Measurements from ENCODE around the gene OCEL1. TPM values are rescaled to one million over a fixed set of nuclear protein-coding genes. Genes with fewer than 3 reads are reported as not detected.

The OCEL1 gene
- polyA plus RNA-seq, 1 donor from 2014 or later: 1.9 TPM

GRCh38 chr19:17240062-17240752 lies 14.2 kb downstream of the OCEL1 start:
- no peaks in the 10 kb centered on the region for H4K20me1 ChIP-seq (ENCODE audit: insufficient read depth)
- no peak overlapping the region for H2AFZ ChIP-seq (ENCODE audit: low read depth, low read length)
- no peaks in the 10 kb centered on the region for H3K27me3 ChIP-seq (ENCODE audit: insufficient read depth, low read depth, low read length)
- H3K27ac ChIP-seq (ENCODE audit: low read length): no peak overlapping the region
- H3K4me3 ChIP-seq (ENCODE audit: low read length): no peak overlapping the region
- no peak overlapping the region for H3K4me2 ChIP-seq (ENCODE audit: low read length)
- no peak for TF ChIP-seq CTCF (IDR thresholded peaks at IDR 0.05; ENCODE audit: poor library complexity, severe bottlenecking)
- TF ChIP-seq MXI1 (conservative IDR thresholded peaks at IDR 0.05; ENCODE audit: poor library complexity, severe bottlenecking): no peak
- no peak for TF ChIP-seq EZH2 (IDR thresholded peaks at IDR 0.05; ENCODE audit: borderline replicate concordance, insufficient read depth, low read length, poor library complexity, severe bottlenecking)
- no peak for TF ChIP-seq TAF1 (IDR thresholded peaks at IDR 0.05; ENCODE audit: low read depth)
- TF ChIP-seq POLR2AphosphoS5 (IDR thresholded peaks at IDR 0.05): no peak
- TF ChIP-seq EP300 (conservative IDR thresholded peaks at IDR 0.05; ENCODE audit: poor library complexity, severe bottlenecking): no peak
- no peak for TF ChIP-seq SMC3 (conservative IDR thresholded peaks at IDR 0.05; ENCODE audit: poor library complexity)
- no peak for TF ChIP-seq RAD21 (conservative IDR thresholded peaks at IDR 0.05)
- H3K36me3 ChIP-seq (ENCODE audit: insufficient read depth, low read length): no peaks in the 10 kb centered on the region
- no peaks in the 10 kb centered on the region for H3K9me3 ChIP-seq (ENCODE audit: low read length)
- H3K9me2 ChIP-seq (ENCODE audit: insufficient read depth, low read length): no peaks in the 10 kb centered on the region
- no peaks in the 10 kb centered on the region for H3F3A ChIP-seq (ENCODE audit: insufficient read depth, low read length, poor library complexity, severe bottlenecking)
- no peak overlapping the region for H3K9ac ChIP-seq (ENCODE audit: low read length)
- H3K79me2 ChIP-seq (replicated peaks; ENCODE audit: insufficient read depth, low read length): no peaks in the 10 kb centered on the region

DNA sequence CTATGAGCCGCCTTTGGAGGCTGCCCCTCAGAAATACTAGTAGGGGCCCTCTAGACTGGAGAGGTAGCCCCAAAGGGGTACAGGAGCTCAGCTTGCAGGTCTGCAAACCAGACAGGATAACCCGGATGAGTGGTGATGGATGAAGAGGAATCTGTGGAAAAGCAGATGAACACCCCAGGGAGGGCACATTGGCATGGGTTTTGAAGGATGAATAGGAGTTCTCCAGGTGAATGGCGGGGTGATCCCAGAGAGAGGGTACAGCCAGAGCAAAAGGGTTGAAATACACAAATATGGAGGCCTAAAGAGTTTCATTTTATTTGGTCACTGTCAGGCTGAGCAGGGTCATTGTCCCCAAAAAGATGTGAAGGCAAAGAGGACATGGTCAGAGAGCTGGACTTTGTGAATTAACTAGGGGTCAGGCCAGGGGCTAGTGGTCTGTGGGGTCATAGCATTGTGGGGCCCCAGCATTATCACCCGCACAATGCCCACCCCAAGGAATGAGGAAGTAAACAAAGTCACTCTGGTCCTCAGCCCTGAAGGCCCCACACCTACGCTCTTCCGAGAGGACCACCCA lies 14.9 kb downstream of the OCEL1 start:
- H3K79me2 ChIP-seq (replicated peaks; ENCODE audit: insufficient read depth, low read length): no peaks in the 10 kb centered on the region
- H4K20me1 ChIP-seq (ENCODE audit: insufficient read depth): no peaks in the 10 kb centered on the region
- no peak overlapping the region for H3K9ac ChIP-seq (ENCODE audit: low read length)
- H3K9me2 ChIP-seq (ENCODE audit: insufficient read depth, low read length): no peaks in the 10 kb centered on the region
- TF ChIP-seq SMC3 (conservative IDR thresholded peaks at IDR 0.05; ENCODE audit: poor library complexity) (no peak), TAF1 (IDR thresholded peaks at IDR 0.05; ENCODE audit: low read depth) (no peak), REST (IDR thresholded peaks at IDR 0.05; ENCODE audit: borderline replicate concordance) (no peak), EZH2 (IDR thresholded peaks at IDR 0.05; ENCODE audit: borderline replicate concordance, insufficient read depth, low read length, poor library complexity, severe bottlenecking) (no peak), MXI1 (conservative IDR thresholded peaks at IDR 0.05; ENCODE audit: poor library complexity, severe bottlenecking) (no peak), RAD21 (conservative IDR thresholded peaks at IDR 0.05) (no peak), CTCF (IDR thresholded peaks at IDR 0.05; ENCODE audit: poor library complexity, severe bottlenecking) (no peak)
- no peaks in the 10 kb centered on the region for H3F3A ChIP-seq (ENCODE audit: insufficient read depth, low read length, poor library complexity, severe bottlenecking)
- H3K4me3 ChIP-seq (ENCODE audit: low read length): no peak overlapping the region
- no peak overlapping the region for H3K27ac ChIP-seq (ENCODE audit: low read length)
- H3K36me3 ChIP-seq (ENCODE audit: insufficient read depth, low read length): no peaks in the 10 kb centered on the region
- H3K4me2 ChIP-seq (ENCODE audit: low read length): no peak overlapping the region
- no peak overlapping the region for H2AFZ ChIP-seq (ENCODE audit: low read depth, low read length)
- no peaks in the 10 kb centered on the region for H3K9me3 ChIP-seq (ENCODE audit: low read length)
- no peaks in the 10 kb centered on the region for H3K27me3 ChIP-seq (ENCODE audit: insufficient read depth, low read depth, low read length)
